ENCODE data around the gene RIPOR3.
"Not testable (repeated sequence)": the region's sequence is repeated elsewhere in the genome, so short reads cannot be mapped to it uniquely, and the experiment has no call there.

- not testable (repeated sequence) for TF ChIP-seq CTCF (IDR thresholded peaks at IDR 0.05; ENCODE audit: low read length); EZH2 (IDR thresholded peaks at IDR 0.05; ENCODE audit: borderline replicate concordance, low read length)
Observed at GRCh38 chr20:50714426-50714825, 23.1 kb upstream of the RIPOR3 start.
